ENCODE data around the gene CDH16.

- TF ChIP-seq CTCF (IDR thresholded peaks at IDR 0.05) (no peak), POLR2AphosphoS5 (IDR thresholded peaks at IDR 0.05) (no peak)
Measured at GRCh38 chr16:66933776-66934137, 15.1 kb upstream of the CDH16 start.
